ENCODE measurements around the gene CGNL1.

Gene CGNL1

DNA sequence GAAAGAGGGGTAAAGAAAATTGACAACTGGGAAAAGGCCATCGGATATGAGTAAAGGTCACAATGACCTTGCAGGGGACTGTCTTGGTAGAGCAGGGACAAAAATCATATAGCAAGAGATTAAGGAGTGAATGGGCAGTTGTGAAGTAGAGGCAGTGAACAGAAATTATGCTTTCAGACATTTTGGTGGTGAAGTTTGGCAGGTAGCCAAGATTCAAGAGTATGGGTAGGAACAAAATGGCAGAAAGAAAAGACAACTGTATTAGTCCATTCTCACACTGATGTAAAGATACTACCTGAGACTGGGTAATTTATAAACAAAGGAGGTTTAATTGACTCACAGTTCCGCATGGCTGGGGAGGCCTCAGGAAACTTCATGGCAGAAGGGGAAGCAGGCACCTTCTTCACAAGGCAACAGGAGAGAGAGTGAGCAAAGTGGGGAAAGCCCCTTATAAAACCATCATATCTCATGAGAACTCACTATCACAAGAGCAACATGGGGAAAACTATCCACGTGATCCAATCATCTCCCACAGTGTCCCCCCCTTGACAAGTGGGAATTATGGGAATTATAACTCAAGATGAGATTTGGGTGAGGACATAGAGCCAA, 84.0 kb downstream of the CGNL1 start:
- no peak for DNase-seq (ENCODE audit: low read depth)

GRCh38 chr15:57461541-57461940, 85.2 kb downstream of the CGNL1 start:
- DNase-seq (ENCODE audit: low read depth), result no peak

GRCh38 chr15:57462381-57462780, 86.1 kb downstream of the CGNL1 start:
- no peak for DNase-seq (ENCODE audit: low read depth)

GRCh38 chr15:57463360-57463759, 87.1 kb downstream of the CGNL1 start:
- no peak for DNase-seq (ENCODE audit: low read depth)

GRCh38 chr15:57464480-57464879, 88.2 kb downstream of the CGNL1 start:
- no peak for DNase-seq (ENCODE audit: low read depth)

DNA sequence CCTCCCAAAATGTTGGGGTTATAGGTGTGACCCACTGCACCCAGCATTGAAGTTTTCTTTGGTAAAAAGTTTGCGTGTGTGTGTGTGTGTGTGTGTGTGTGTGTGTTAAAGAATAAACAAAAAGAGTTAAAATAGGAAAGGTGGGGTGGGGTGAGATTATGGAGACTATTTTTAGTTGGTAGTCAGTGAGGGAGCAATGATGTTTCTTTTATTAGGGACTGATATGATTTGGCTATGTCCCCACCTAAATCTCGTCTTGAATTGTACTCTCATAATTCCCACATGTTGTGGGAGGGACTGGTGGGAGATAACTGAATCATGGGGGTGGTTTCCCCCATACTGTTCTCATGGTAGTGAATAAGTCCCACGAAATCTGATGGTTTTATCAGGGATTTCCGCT, 92.2 kb downstream of the CGNL1 start:
- DNase-seq (ENCODE audit: low read depth), result no peak

DNA sequence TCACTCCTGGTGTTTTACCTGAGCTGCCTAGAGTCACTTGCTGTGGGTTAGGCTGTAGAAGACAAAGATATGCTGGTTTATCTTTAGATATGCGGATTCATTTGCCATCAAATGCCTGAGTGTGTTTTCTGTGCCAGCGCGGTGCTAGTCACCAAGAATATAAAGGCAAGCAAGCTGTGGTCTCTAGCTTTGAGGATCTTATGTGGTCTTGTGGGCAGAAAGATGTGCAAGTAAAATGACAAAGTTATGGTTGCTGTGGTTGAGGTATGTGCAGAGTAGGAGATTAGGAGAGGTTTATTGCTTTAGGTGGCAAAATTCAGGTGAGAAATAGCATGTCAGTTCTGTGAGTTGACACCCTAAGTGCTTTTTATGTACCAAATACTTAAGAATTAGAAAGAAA, 94.2 kb downstream of the CGNL1 start:
- no peak for DNase-seq (ENCODE audit: low read depth)

DNA sequence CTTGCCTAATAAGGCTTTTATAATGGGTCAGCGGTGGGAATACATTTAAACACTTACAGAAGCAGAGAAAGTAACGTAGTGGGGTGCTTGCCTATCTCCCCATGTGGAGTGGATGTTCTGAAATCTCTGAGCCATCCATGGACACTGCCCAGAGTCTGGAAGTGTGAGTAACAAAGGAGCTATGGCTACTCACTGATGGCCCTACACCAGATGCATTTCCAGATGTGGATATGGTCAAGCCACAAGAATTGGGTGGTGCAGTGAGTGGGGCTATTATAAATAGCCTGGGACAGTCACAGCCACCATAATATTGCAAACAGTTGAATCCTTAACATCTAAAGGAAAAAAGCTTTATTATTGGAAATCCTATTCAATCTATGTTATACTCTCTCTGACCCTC, 96.6 kb downstream of the CGNL1 start:
- DNase-seq (ENCODE audit: low read depth), result no peak

DNA sequence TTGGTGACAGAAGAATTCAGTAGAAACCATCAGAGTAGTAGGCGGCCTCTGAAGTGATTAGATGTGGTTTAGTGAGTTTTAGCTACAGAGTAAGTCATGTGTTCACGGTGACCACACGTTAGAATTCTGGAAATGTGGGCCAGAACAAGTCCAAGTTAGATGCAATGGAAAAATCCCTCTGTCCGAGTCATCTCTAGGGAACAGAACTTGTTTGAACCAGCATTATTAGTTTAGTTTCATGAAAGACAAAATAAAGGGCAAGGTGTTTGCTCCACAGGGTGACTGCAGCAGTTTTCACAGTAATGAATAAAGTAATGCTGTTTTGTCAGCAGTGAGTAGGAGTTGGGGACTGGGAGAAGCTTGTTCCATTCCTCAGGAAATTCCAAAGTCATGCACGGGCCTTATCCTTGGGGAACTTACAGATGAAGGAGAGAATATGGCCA, 100.2 kb downstream of the CGNL1 start:
- no peak for DNase-seq (ENCODE audit: low read depth)

- DNase-seq (ENCODE audit: low read depth), result no peak
Observed at GRCh38 chr15:57477736-57478522, 101.6 kb downstream of the CGNL1 start.

DNA sequence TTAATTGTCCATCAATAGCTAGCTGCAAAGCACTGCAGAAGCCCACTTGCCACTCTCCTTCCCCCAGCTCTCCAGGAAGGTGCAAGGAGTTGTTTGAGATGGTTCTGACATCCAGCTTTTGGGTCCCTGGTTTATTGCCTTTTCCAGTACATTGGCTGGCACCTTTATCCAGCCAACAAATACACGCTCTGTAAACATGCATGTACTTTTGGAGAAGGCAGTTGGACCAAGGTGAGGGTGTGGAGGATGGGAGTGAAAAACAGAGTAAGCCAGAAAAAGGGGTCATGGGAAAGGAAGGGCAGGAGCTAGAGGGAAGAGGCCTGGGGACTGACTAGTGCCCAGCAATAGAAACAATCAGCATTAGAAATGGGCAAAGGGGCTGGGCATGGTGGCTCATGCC, 102.7 kb downstream of the CGNL1 start:
- no peak for DNase-seq (ENCODE audit: low read depth)

GRCh38 chr15:57481038-57481705, 104.9 kb downstream of the CGNL1 start:
- no peak for DNase-seq (ENCODE audit: low read depth)

DNA sequence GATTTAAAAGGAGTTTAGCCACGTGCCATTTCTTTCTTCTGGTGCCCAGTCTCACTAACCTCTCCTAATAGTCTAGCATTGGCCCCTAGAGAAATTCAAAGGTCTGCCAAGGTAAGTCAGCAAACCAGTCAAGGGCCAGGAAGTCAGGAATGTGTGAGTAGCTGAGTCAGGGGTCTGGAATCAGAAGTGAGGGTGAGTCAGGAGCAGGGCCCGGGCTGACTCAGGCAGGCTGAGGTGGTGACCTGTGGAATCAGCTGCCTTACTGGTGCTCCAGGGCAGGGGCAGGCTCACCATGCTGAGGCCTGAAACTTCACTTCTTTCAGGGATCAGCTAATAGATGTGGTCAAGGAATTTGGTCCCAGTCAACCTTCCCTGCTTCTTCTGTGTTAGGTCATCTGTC, 109.6 kb downstream of the CGNL1 start:
- DNase-seq (ENCODE audit: low read depth), result peak; percentile 10

DNA sequence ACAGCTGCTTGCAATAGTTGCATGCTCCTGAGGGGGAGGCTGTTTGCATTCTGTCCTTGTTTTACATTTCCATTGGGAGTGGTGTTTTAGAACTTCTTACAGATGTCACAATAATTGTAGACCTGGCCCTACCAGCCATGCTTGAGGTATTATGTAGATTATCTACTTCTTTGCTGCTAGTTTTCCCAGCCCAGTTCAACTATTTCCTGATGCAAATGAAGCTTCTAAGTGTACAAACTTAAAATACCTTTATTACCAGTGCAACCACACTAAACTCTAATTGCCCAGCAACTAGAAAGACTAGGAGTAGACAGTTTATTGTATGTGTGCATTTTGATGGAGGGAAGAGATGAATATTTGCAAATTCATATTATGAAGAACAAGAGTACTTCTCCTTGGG, 110.5 kb downstream of the CGNL1 start:
- no peak for DNase-seq (ENCODE audit: low read depth)

- no peak for DNase-seq (ENCODE audit: low read depth)
Observed at GRCh38 chr15:57489122-57489521, 112.8 kb downstream of the CGNL1 start.

GRCh38 chr15:57493351-57493750, 117.0 kb downstream of the CGNL1 start:
- no peak for DNase-seq (ENCODE audit: low read depth)

DNA sequence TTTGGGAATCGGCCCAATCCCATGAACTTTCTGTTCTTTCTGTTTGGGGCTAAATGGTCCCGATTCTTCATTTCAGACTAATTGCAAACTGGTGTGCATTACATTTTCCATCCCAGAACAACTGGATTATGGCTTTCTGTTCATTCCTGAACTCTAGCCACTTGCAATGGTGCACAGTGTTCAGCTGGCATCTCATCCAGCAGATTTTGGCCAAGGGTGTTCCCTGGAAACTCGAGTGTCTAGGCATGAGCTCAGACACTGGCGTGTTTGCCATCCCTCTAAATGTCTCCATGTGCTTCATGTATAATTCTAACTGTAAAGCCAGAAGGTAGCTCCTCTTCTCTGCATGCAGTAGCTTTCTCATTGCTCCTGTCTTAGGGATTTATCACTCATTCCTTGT, 118.3 kb downstream of the CGNL1 start:
- no peak for DNase-seq (ENCODE audit: low read depth)

- no peak for DNase-seq (ENCODE audit: low read depth)
Observed at GRCh38 chr15:57495041-57495440, 118.7 kb downstream of the CGNL1 start.

- DNase-seq (ENCODE audit: low read depth), result no peak
Observed at GRCh38 chr15:57495554-57496165, 119.4 kb downstream of the CGNL1 start.

GRCh38 chr15:57496594-57496945, 120.3 kb downstream of the CGNL1 start:
- DNase-seq (ENCODE audit: low read depth), result no peak

DNA sequence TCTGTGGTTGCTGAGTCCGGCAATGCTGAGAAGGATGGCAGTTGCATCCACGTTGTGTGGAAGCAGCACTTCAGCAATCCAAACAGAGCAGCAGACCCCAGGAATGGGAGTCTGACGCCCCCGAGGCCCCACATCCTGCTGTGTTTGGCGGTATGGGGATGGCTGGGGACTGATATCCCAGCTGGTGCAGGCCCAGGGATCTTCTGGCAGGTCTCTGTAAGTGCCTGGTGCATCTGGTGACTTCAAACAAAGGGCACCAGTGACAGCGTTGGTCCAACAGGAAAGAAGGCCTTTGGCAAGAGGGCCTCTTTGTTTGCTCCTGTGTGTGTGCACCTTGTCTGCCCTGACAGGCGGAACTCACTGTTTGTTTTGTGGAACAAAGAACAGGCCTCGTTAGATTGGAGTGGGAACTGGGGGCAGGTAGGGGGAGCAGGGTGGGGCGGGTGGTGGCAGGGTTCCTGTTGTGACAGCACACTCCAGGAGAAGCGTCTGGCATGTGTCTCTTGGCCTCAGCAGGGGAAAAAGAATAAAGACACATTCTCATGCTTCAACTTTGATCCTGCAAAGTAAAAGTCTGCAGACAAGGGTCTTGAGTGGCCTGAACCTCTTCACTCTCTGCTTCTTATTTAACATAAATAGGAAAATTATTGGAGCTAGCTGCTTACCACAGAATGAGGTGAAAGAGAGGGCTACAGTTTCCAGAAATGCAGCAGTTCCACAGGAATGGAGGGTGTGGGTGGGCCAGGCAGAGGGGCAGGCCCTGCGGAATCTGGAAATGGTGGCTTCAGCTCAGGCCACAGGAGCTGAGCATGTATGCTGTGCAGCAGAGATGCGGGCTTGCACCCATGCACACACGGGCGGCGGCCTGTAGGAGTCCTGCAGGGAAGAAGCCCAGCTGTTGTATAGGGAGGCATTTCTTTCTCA, 120.9 kb downstream of the CGNL1 start:
- DNase-seq (ENCODE audit: low read depth), result no peak

DNA sequence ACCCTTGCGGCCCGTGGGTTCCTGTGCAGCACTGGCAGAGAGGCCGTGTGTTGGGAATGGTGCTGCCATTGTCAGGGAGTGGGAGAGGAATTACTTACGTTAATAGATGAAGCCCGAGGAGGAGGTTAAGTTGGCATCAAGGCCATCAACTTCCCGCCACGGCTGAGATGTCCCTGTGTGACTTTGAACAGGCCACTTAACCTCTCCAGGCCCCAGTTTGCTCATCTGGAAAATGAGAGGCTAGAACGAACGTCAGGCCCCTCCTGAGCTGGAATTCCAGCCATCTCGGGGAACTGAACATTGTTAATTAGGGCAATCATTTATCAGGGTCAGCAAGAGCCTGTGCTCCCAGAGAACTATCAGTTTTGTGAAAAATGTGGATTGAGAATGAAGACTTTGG, 124.0 kb downstream of the CGNL1 start:
- no peak for DNase-seq (ENCODE audit: low read depth)
